DOHH2 (cell line): ENCODE data around the gene SV2B.

ENCODE experiments used
- EZH2phosphoT487 ChIP-seq: fragments of 200-600 bp; sonication (generic); IDR thresholded peaks from 2 replicates; pipeline ENCODE4 v1.6.1; 2017; ENCODE audit warnings: borderline replicate concordance, mild to moderate bottlenecking, antibody characterized with exemption, low read length, moderate library complexity, mixed read lengths
- TF ChIP-seq, protein P1 (sequence below): fragments of 200-600 bp; sonication (generic); IDR thresholded peaks from one replicate; pipeline ENCODE4 v1.5.1; 2014; ENCODE audit warnings: antibody characterized with exemption, mild to moderate bottlenecking, low read depth, low read length; ENCODE audit not compliant: poor library complexity, severe bottlenecking

DNA sequence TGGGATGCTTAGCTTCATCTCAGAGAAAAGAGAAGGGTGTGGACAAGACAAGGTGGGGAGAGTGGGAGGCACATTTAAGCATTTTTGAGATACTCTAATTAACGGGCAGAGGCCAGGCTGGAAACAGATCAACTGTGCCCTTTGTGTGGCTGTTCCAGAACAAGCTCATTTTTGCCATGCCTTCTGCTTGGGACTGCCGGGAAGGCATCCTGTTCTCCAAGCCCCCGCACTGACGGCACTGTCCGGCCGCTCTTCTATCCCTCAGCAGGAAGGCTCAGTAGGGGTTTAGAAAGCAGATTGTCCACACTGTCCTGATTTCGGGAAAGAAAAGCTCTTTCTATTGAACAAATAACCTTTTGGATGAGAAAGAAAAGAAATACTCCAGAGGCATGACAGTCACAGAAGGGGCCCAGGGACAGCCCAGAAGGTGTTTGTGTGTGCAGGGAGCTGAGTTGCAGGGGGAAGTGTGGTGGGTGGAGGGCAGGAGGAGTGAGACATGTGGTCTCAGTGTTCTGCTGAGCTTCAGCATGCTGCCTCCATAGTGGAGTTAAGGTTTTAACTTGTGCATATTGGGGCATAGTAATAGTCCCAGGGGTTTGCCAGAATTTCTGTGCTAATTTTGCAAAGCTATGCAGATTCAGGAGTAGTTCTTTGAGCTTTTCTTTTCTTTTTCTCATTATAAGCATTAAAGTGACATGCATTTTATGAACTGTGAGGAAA, 27.3 kb downstream of the SV2B start:
- TF ChIP-seq, protein P1, sequence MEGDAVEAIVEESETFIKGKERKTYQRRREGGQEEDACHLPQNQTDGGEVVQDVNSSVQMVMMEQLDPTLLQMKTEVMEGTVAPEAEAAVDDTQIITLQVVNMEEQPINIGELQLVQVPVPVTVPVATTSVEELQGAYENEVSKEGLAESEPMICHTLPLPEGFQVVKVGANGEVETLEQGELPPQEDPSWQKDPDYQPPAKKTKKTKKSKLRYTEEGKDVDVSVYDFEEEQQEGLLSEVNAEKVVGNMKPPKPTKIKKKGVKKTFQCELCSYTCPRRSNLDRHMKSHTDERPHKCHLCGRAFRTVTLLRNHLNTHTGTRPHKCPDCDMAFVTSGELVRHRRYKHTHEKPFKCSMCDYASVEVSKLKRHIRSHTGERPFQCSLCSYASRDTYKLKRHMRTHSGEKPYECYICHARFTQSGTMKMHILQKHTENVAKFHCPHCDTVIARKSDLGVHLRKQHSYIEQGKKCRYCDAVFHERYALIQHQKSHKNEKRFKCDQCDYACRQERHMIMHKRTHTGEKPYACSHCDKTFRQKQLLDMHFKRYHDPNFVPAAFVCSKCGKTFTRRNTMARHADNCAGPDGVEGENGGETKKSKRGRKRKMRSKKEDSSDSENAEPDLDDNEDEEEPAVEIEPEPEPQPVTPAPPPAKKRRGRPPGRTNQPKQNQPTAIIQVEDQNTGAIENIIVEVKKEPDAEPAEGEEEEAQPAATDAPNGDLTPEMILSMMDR, result no peak
- no peak for TF ChIP-seq EZH2phosphoT487
